ENCODE data around the gene ADARB1. TPM values are rescaled to one million over a fixed set of nuclear protein-coding genes. Genes with fewer than 3 reads are reported as not detected.

ADARB1 gene
- total RNA-seq, 1 donor, result 18.4 TPM

GRCh38 chr21:45074818-45075595 is 627 bp downstream of the ADARB1 start:
- H3K27me3 ChIP-seq (ENCODE audit: insufficient read depth, low read length), result peaks cover 12% of the 10 kb centered on the region
- H3K9me3 ChIP-seq (ENCODE audit: low read depth, low read length), result no peaks in the 10 kb centered on the region
- H3K4me3 ChIP-seq (ENCODE audit: low read length), result peak overlapping the region; percentile 60
- H3K4me1 ChIP-seq (ENCODE audit: insufficient read depth, low read length), result peaks cover 45% of the 10 kb centered on the region

- Histone ChIP-seq H3K4me1 (ENCODE audit: insufficient read depth, low read length) (peaks cover 53% of the 10 kb centered on the region), H3K27me3 (ENCODE audit: insufficient read depth, low read length) (peaks cover 12% of the 10 kb centered on the region), H3K4me3 (ENCODE audit: low read length) (peak overlapping the region; percentile 60), H3K9me3 (ENCODE audit: low read depth, low read length) (no peaks in the 10 kb centered on the region)
Observed at GRCh38 chr21:45075596-45076244, 1.3 kb downstream of the ADARB1 start.

GRCh38 chr21:45076245-45076711 is 1.9 kb downstream of the ADARB1 start:
- Histone ChIP-seq H3K4me3 (ENCODE audit: low read length) (no peak overlapping the region), H3K9me3 (ENCODE audit: low read depth, low read length) (no peaks in the 10 kb centered on the region), H3K4me1 (ENCODE audit: insufficient read depth, low read length) (peaks cover 58% of the 10 kb centered on the region), H3K27me3 (ENCODE audit: insufficient read depth, low read length) (peaks cover 12% of the 10 kb centered on the region)

DNA sequence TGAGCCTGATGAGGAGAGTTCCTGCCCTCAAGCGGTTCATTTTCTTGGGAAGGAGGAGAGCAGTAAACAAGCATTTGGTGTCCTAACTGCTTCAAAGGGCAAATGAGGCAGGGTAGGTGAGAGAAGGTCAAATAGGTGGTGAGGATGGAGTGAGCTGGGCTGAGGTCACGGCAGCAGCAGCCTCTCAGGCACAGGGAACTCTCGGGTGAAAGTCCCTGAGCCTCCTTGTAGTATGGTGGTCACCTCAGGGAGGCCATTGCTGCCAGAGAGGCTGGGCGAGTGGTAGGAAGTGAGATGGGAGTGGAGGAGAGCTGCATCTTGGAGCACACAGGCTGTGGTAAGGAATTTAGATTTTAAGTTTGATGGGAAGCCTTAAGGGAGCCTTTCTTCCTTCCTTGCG is 4.0 kb downstream of the ADARB1 start:
- no peak overlapping the region for H3K4me3 ChIP-seq (ENCODE audit: low read length)
- peaks cover 12% of the 10 kb centered on the region for H3K27me3 ChIP-seq (ENCODE audit: insufficient read depth, low read length)
- peaks cover 68% of the 10 kb centered on the region for H3K4me1 ChIP-seq (ENCODE audit: insufficient read depth, low read length)
- no peaks in the 10 kb centered on the region for H3K9me3 ChIP-seq (ENCODE audit: low read depth, low read length)

GRCh38 chr21:45078877-45079281 is 4.5 kb downstream of the ADARB1 start:
- Histone ChIP-seq H3K4me1 (ENCODE audit: insufficient read depth, low read length) (peaks cover 67% of the 10 kb centered on the region), H3K4me3 (ENCODE audit: low read length) (no peak overlapping the region), H3K9me3 (ENCODE audit: low read depth, low read length) (no peaks in the 10 kb centered on the region), H3K27me3 (ENCODE audit: insufficient read depth, low read length) (peaks cover 12% of the 10 kb centered on the region)

- H3K27me3 ChIP-seq (ENCODE audit: insufficient read depth, low read length), result peaks cover 12% of the 10 kb centered on the region
- H3K9me3 ChIP-seq (ENCODE audit: low read depth, low read length), result no peaks in the 10 kb centered on the region
- H3K4me3 ChIP-seq (ENCODE audit: low read length), result no peak overlapping the region
- H3K4me1 ChIP-seq (ENCODE audit: insufficient read depth, low read length), result peaks cover 72% of the 10 kb centered on the region
Observed at GRCh38 chr21:45079351-45079750, 5.0 kb downstream of the ADARB1 start.

GRCh38 chr21:45080232-45080631 is 5.9 kb downstream of the ADARB1 start:
- Histone ChIP-seq H3K4me1 (ENCODE audit: insufficient read depth, low read length) (peaks cover 74% of the 10 kb centered on the region), H3K9me3 (ENCODE audit: low read depth, low read length) (no peaks in the 10 kb centered on the region), H3K27me3 (ENCODE audit: insufficient read depth, low read length) (peaks cover 10% of the 10 kb centered on the region), H3K4me3 (ENCODE audit: low read length) (no peak overlapping the region)

GRCh38 chr21:45080639-45081414 is 6.4 kb downstream of the ADARB1 start:
- Histone ChIP-seq H3K27me3 (ENCODE audit: insufficient read depth, low read length) (peaks cover 4% of the 10 kb centered on the region), H3K4me1 (ENCODE audit: insufficient read depth, low read length) (peaks cover 72% of the 10 kb centered on the region), H3K9me3 (ENCODE audit: low read depth, low read length) (no peaks in the 10 kb centered on the region), H3K4me3 (ENCODE audit: low read length) (no peak overlapping the region)

DNA sequence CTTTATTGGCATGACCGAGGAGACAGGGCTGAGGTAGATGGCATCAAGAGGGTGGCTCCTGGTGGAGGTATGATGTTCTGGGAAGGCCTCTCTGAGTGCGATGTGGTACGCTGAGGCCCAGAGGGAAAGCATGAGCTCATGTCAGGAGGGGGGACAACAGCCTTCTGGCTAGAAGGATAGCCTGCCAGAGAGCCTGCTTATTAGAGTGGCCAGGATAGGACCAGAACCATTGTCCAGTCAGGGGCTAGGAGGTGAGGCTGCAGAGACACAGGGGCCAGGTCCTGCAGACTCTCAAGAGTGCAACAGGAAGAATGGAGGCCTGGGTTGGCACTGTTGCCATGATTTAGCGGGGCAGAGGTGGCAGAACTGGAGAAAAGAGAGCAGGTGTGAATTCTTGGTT is 7.3 kb downstream of the ADARB1 start:
- Histone ChIP-seq H3K4me3 (ENCODE audit: low read length) (no peak overlapping the region), H3K4me1 (ENCODE audit: insufficient read depth, low read length) (peaks cover 72% of the 10 kb centered on the region), H3K27me3 (ENCODE audit: insufficient read depth, low read length) (no peaks in the 10 kb centered on the region), H3K9me3 (ENCODE audit: low read depth, low read length) (no peaks in the 10 kb centered on the region)

- Histone ChIP-seq H3K4me1 (ENCODE audit: insufficient read depth, low read length) (peaks cover 81% of the 10 kb centered on the region), H3K9me3 (ENCODE audit: low read depth, low read length) (no peaks in the 10 kb centered on the region), H3K4me3 (ENCODE audit: low read length) (no peak overlapping the region), H3K27me3 (ENCODE audit: insufficient read depth, low read length) (no peaks in the 10 kb centered on the region)
Observed at GRCh38 chr21:45082736-45083135, 8.4 kb downstream of the ADARB1 start.

- H3K4me1 ChIP-seq (ENCODE audit: insufficient read depth, low read length), result peaks cover 81% of the 10 kb centered on the region
- H3K9me3 ChIP-seq (ENCODE audit: low read depth, low read length), result no peaks in the 10 kb centered on the region
- no peaks in the 10 kb centered on the region for H3K27me3 ChIP-seq (ENCODE audit: insufficient read depth, low read length)
- no peak overlapping the region for H3K4me3 ChIP-seq (ENCODE audit: low read length)
Observed at GRCh38 chr21:45084121-45084520, 9.7 kb downstream of the ADARB1 start.

DNA sequence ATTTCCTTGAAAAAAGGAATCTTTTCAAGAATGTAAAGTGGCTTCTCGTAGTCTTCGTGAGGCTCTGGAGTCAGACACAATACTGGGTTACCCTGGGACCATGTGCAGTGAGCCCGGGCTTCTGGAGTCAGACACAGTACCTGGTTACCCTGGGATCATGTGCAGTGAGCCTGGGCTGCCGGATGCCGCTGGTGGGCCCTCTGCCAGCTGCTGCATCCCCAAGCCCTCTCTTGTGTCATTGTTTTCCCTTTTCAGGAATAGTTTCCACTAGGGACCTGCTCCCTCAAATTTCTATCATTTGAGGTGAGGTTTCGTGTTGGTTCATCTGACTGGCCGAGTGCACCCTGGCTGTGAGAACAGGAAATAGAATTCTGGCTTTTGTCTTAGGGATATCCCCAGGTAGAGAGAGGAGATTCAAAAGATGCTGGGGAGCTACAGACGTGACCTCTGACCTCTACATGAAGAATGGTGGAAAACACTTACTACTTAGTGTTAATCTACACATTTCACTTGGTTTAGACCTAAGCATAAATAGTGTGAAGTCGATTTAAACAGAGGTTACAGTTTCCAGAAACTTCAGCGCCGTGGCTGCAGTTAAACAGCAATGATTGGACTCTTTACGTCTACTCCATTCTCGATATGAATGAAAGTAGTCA is 10.6 kb downstream of the ADARB1 start:
- Histone ChIP-seq H3K27me3 (ENCODE audit: insufficient read depth, low read length) (no peaks in the 10 kb centered on the region), H3K4me1 (ENCODE audit: insufficient read depth, low read length) (peaks cover 72% of the 10 kb centered on the region), H3K4me3 (ENCODE audit: low read length) (no peak overlapping the region), H3K9me3 (ENCODE audit: low read depth, low read length) (no peaks in the 10 kb centered on the region)

DNA sequence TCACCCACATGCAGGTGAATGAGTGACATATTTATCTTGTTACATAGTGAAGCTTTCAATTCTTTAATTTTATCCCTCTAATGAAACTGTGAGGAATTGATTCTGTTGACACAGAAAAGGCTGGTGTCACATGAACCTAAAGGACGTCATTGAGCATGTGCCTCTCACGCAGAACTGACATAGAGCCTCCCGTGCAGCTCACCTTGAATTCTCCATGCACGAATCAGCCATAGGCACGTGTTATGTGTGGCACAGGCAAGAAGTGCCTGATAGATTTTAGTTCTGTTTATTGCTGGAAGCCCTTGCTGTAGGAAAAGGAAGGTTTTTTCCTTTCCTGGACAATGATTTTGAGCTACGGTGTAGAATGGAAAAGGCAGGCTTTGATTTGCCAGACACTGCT is 11.3 kb downstream of the ADARB1 start:
- peaks cover 65% of the 10 kb centered on the region for H3K4me1 ChIP-seq (ENCODE audit: insufficient read depth, low read length)

DNA sequence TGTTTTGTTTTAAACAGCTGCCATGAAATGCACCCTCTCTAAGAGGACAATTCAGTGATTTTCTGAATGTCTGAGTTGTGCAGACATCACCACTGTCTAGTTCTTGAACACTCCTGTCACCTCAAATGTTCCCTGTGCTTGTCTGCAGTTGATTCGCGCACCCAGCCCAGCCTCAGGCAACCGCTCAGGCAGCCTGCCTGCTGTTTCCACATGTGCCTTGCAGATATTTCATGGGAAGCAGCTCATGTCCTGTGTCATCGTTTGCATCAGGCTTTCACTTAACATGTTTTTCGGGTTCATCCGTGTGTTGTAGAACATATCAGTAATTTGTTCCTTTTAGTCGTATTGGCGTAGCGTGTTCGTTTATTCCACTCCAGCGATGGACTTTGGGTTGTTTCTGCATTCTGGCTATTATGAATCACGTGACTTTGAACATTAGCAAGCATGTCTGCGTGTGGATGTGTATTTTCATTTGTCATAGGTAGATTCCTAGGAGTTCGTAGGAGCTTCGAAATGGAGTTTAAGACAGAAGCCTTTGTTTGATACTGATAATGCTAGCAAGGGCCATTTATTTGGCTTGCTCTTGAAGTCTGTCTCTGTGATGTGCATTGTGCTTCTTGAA is 12.1 kb downstream of the ADARB1 start:
- Histone ChIP-seq H3K9me3 (ENCODE audit: low read depth, low read length) (no peaks in the 10 kb centered on the region), H3K27me3 (ENCODE audit: insufficient read depth, low read length) (no peaks in the 10 kb centered on the region), H3K4me1 (ENCODE audit: insufficient read depth, low read length) (peaks cover 59% of the 10 kb centered on the region), H3K4me3 (ENCODE audit: low read length) (no peak overlapping the region)

More for the DNA sequence above, 11.3 kb downstream of the ADARB1 start:
- H3K9me3 ChIP-seq (ENCODE audit: low read depth, low read length), result no peaks in the 10 kb centered on the region
- no peaks in the 10 kb centered on the region for H3K27me3 ChIP-seq (ENCODE audit: insufficient read depth, low read length)
- no peak overlapping the region for H3K4me3 ChIP-seq (ENCODE audit: low read length)

Measured in mononuclear cell (primary cell).